Osteoblast (primary cell): ENCODE results near the gene TCL1A. TPM values are rescaled to one million over a fixed set of nuclear protein-coding genes. Genes with fewer than 3 reads are reported as not detected.
"Not testable (repeated sequence)": the region's sequence is repeated elsewhere in the genome, so short reads cannot be mapped to it uniquely, and the experiment has no call there.

Experiments
- DNase-seq: peaks from one replicate; pipeline ENCODE4 v3.0.0; 2011; ENCODE audit warnings: low spot score, mixed read lengths; ENCODE audit not compliant: insufficient read length; ENCODE audit errors: missing footprints
- H2AFZ ChIP-seq: 2 replicates; pipeline ENCODE4 v1.6.0; 2011; ENCODE audit warnings: mild to moderate bottlenecking, low read length
- H3K27ac ChIP-seq: 2 replicates; pipeline ENCODE4 v1.5.1; 2011; ENCODE audit warnings: mild to moderate bottlenecking, low read depth, low read length, moderate library complexity
- H3K27me3 ChIP-seq: 2 replicates; pipeline ENCODE4 v1.6.0; 2012; ENCODE audit warnings: mild to moderate bottlenecking, control low read depth, inconsistent platforms, low read length, moderate library complexity; ENCODE audit not compliant: insufficient read depth
- H3K36me3 ChIP-seq: 2 replicates; pipeline ENCODE4 v1.5.1; 2011; ENCODE audit warnings: mild to moderate bottlenecking, low read length, control low read depth, moderate library complexity; ENCODE audit not compliant: insufficient read depth
- H3K4me1 ChIP-seq: 2 replicates; pipeline ENCODE4 v1.5.1; 2011; ENCODE audit warnings: mild to moderate bottlenecking, low read length, control low read depth, moderate library complexity; ENCODE audit not compliant: insufficient read depth
- H3K4me2 ChIP-seq: 2 replicates; pipeline ENCODE4 v1.6.0; 2011; ENCODE audit warnings: mild to moderate bottlenecking, low read length; ENCODE audit not compliant: insufficient read depth
- H3K4me3 ChIP-seq: fragments of 200-600 bp; sonication (generic); 3 replicates; pipeline ENCODE4 v1.5.1; 2012; ENCODE audit warnings: mild to moderate bottlenecking, low read length, inconsistent platforms; ENCODE audit not compliant: insufficient read depth
- H3K79me2 ChIP-seq: 2 replicates; pipeline ENCODE4 v1.6.0; 2012; ENCODE audit warnings: mild to moderate bottlenecking, low read length, control low read depth, inconsistent platforms; ENCODE audit not compliant: insufficient read depth
- H3K9me3 ChIP-seq: 2 replicates; pipeline ENCODE4 v1.5.1; 2011; ENCODE audit warnings: low read depth, low read length, control low read depth
- H4K20me1 ChIP-seq: 2 replicates; pipeline ENCODE4 v1.6.0; 2012; ENCODE audit warnings: mild to moderate bottlenecking, low read length, control low read depth; ENCODE audit not compliant: insufficient read depth
- CTCF ChIP-seq: IDR thresholded peaks from 2 replicates; pipeline ENCODE4 v1.5.1; 2011; ENCODE audit warnings: mild to moderate bottlenecking, low read depth, low read length, moderate library complexity; ENCODE audit errors: extremely low read depth
- total RNA-seq: library from RNA; depleted of rRNA; stranded (reverse); fragments of >200 nt; gene quantifications from 2 replicates; pipeline ENCODE4 v1.2.3, GENCODE V29; 2012

The TCL1A gene
- total RNA-seq, result not detected in 2 replicates

- H3K9me3 ChIP-seq, result no peaks in the 10 kb centered on the region
- no peaks in the 10 kb centered on the region for H3K36me3 ChIP-seq
- no peak within 1 kb of the TSS for H3K4me2 ChIP-seq
- H3K79me2 ChIP-seq, result no peaks in the 10 kb centered on the region
- H2AFZ ChIP-seq, result no peak within 1 kb of the TSS
- no peak within 1 kb of the TSS for H3K4me3 ChIP-seq
- TF ChIP-seq CTCF, result no peak
- no peaks in the 10 kb centered on the region for H3K4me1 ChIP-seq
- no peak for DNase-seq
- no peaks in the 10 kb centered on the region for H4K20me1 ChIP-seq
- H3K27ac ChIP-seq, result no peak within 1 kb of the TSS
- no peaks in the 10 kb centered on the region for H3K27me3 ChIP-seq
Observed at GRCh38 chr14:95713596-95714371, at the start of gene TCL1A. TSS of gene TCL1A (minus strand) at chr14:95714125. CDS start at chr14:95714066, 59 bp downstream.

GRCh38 chr14:95763032-95763431 is 49.1 kb upstream of the TCL1A start:
- not testable (repeated sequence) for H2AFZ ChIP-seq, H3K4me1 ChIP-seq, H3K27me3 ChIP-seq, H3K9me3 ChIP-seq, DNase-seq, H3K36me3 ChIP-seq, H4K20me1 ChIP-seq, H3K79me2 ChIP-seq, H3K27ac ChIP-seq, H3K4me3 ChIP-seq, H3K4me2 ChIP-seq

- Histone ChIP-seq H3K79me2 (no peaks in the 10 kb centered on the region), H4K20me1 (no peaks in the 10 kb centered on the region), H3K9me3 (no peaks in the 10 kb centered on the region), H2AFZ (no peak overlapping the region), H3K36me3 (no peaks in the 10 kb centered on the region), H3K4me3 (no peak overlapping the region), H3K27ac (no peak overlapping the region), H3K4me1 (no peaks in the 10 kb centered on the region), H3K4me2 (no peak overlapping the region), H3K27me3 (no peaks in the 10 kb centered on the region)
- no peak for DNase-seq
- no peak for TF ChIP-seq CTCF
Observed at GRCh38 chr14:95761436-95761835, 47.5 kb upstream of the TCL1A start.

- no peaks in the 10 kb centered on the region for H3K36me3 ChIP-seq
- H3K79me2 ChIP-seq, result no peaks in the 10 kb centered on the region
- no peaks in the 10 kb centered on the region for H4K20me1 ChIP-seq
- H3K27ac ChIP-seq, result no peak overlapping the region
- no peaks in the 10 kb centered on the region for H3K27me3 ChIP-seq
- no peaks in the 10 kb centered on the region for H3K9me3 ChIP-seq
- DNase-seq, result no peak
- H3K4me1 ChIP-seq, result no peaks in the 10 kb centered on the region
- no peak for TF ChIP-seq CTCF
- no peak overlapping the region for H3K4me3 ChIP-seq
- H2AFZ ChIP-seq, result no peak overlapping the region
- no peak overlapping the region for H3K4me2 ChIP-seq
Observed at GRCh38 chr14:95760596-95760995, 46.7 kb upstream of the TCL1A start.
